ENCODE results near the gene DKC1. TPM values are rescaled to one million over a fixed set of nuclear protein-coding genes. Genes with fewer than 3 reads are reported as not detected.
"Not testable (repeated sequence)": the region's sequence is repeated elsewhere in the genome, so short reads cannot be mapped to it uniquely, and the experiment has no call there.

DKC1 gene
- total RNA-seq, 1 donor from 2014 or later = 61.5 TPM

GRCh38 chrX:154818916-154819770 is 56.5 kb downstream of the DKC1 start:
- no peak for DNase-seq (ENCODE audit: low read depth, low spot score)

GRCh38 chrX:154819771-154820341 is 57.2 kb downstream of the DKC1 start:
- no peak for DNase-seq (ENCODE audit: low read depth, low spot score)

- DNase-seq (ENCODE audit: low read depth, low spot score) = no peak
Measured at GRCh38 chrX:154821523-154821922, 58.9 kb downstream of the DKC1 start.

- DNase-seq (ENCODE audit: low read depth, low spot score) = no peak
Measured at GRCh38 chrX:154822029-154822428, 59.4 kb downstream of the DKC1 start.

- DNase-seq (ENCODE audit: low read depth, low spot score) = no peak
Measured at GRCh38 chrX:154824638-154825037, 62.0 kb downstream of the DKC1 start.

GRCh38 chrX:154825586-154825985 is 62.9 kb downstream of the DKC1 start:
- not testable (repeated sequence) for DNase-seq (ENCODE audit: low read depth, low spot score)

Other genes with a start within 250 kb of the DKC1 start
- gene FAM3A, start 246.6 kb upstream of the DKC1 start, total RNA-seq = 21.4 and 23.2 TPM in 2 replicates
- 67.9 and 73.6 TPM in 2 replicates for gene G6PD, start 216.0 kb upstream of the DKC1 start, total RNA-seq
- gene IKBKG, start 215.2 kb upstream of the DKC1 start, total RNA-seq = 19.0 and 19.2 TPM in 2 replicates
- not detected in 2 replicates for gene CTAG1A, start 177.7 kb upstream of the DKC1 start, total RNA-seq
- gene CTAG1B, start 143.6 kb upstream of the DKC1 start, total RNA-seq = not detected in 2 replicates
- not detected in 2 replicates for gene CTAG2, start 109.3 kb upstream of the DKC1 start, total RNA-seq
- 3.8 and 6.0 TPM in 2 replicates for gene GAB3, start 11.8 kb upstream of the DKC1 start, total RNA-seq
- 17.9 and 31.2 TPM in 2 replicates for gene MPP1, start 42.6 kb downstream of the DKC1 start, total RNA-seq
- gene SMIM9, start 71.8 kb downstream of the DKC1 start, total RNA-seq = not detected in 2 replicates
- 2.0 and 2.8 TPM in 2 replicates for gene F8A1, start 123.5 kb downstream of the DKC1 start, total RNA-seq

Data from pulmonary artery endothelial cell (primary cell).